Glutamatergic neuron (in vitro differentiated cells): ENCODE data around the gene YY1AP1. TPM values are rescaled to one million over a fixed set of nuclear protein-coding genes. Genes with fewer than 3 reads are reported as not detected.
"Not testable (repeated sequence)": the region's sequence is repeated elsewhere in the genome, so short reads cannot be mapped to it uniquely, and the experiment has no call there.

Experiments
- DNase-seq: peaks from one replicate; pipeline ENCODE4 v3.0.0; 2022
- H3K27ac Mint-ChIP-seq: one replicate; pipeline ENCODE4 v1.8.0; 2020; ENCODE audit warnings: mild to moderate bottlenecking, mixed read lengths, inconsistent platforms; ENCODE audit not compliant: unreplicated experiment
- H3K27me3 Mint-ChIP-seq: one replicate; pipeline ENCODE4 v1.8.0; 2020; ENCODE audit warnings: mild to moderate bottlenecking, moderate library complexity, mixed read lengths, inconsistent platforms; ENCODE audit not compliant: unreplicated experiment
- H3K36me3 Mint-ChIP-seq: one replicate; pipeline ENCODE4 v1.8.0; 2020; ENCODE audit warnings: mild to moderate bottlenecking, mixed read lengths, inconsistent platforms; ENCODE audit not compliant: unreplicated experiment
- H3K4me1 Mint-ChIP-seq: one replicate; pipeline ENCODE4 v1.8.0; 2020; ENCODE audit warnings: mild to moderate bottlenecking, low read depth, mixed read lengths, inconsistent platforms; ENCODE audit not compliant: unreplicated experiment
- H3K4me3 Mint-ChIP-seq: one replicate; pipeline ENCODE4 v1.8.0; 2020; ENCODE audit warnings: mild to moderate bottlenecking, mixed read lengths, inconsistent platforms; ENCODE audit not compliant: unreplicated experiment
- H3K9me3 Mint-ChIP-seq: one replicate; pipeline ENCODE4 v1.8.0; 2020; ENCODE audit warnings: mild to moderate bottlenecking, moderate library complexity, mixed read lengths, inconsistent platforms; ENCODE audit not compliant: unreplicated experiment
- CTCF ChIP-seq: fragments of 200-600 bp; sonication (generic); IDR thresholded peaks from one replicate; pipeline ENCODE4 v1.5.0; 2021; ENCODE audit not compliant: partially characterized antibody, unreplicated experiment
- total RNA-seq: library from RNA; stranded (reverse); fragmentation: NEBNext Ultra II Directional; extraction: Animal tissue kit (Norgen Biotek cat#: 25700); gene quantifications from one replicate; pipeline ENCODE4 v1.2.1, GENCODE V29; 2021; ENCODE audit not compliant: unreplicated experiment

Gene YY1AP1
- total RNA-seq, 1 donor from 2014 or later, result 61.1 TPM

- Mint-ChIP-seq H3K9me3 (no peaks in the 10 kb centered on the region), H3K4me3 (no peak overlapping the region), H3K27ac (no peak overlapping the region), H3K4me1 (peaks cover 3% of the 10 kb centered on the region), H3K36me3 (no peaks in the 10 kb centered on the region), H3K27me3 (peaks cover 1% of the 10 kb centered on the region)
- TF ChIP-seq CTCF, result no peak
- no peak for DNase-seq
These were observed 28.5 kb upstream of the YY1AP1 start for GRCh38 chr1:155717041-155717440.

GRCh38 chr1:155715777-155716176 is 27.2 kb upstream of the YY1AP1 start:
- no peak overlapping the region for H3K27ac Mint-ChIP-seq
- no peak for DNase-seq
- H3K9me3 Mint-ChIP-seq, result no peaks in the 10 kb centered on the region
- no peak for TF ChIP-seq CTCF
- peaks cover 3% of the 10 kb centered on the region for H3K27me3 Mint-ChIP-seq
- H3K4me1 Mint-ChIP-seq, result peaks cover 3% of the 10 kb centered on the region
- no peaks in the 10 kb centered on the region for H3K36me3 Mint-ChIP-seq
- no peak overlapping the region for H3K4me3 Mint-ChIP-seq

- not testable (repeated sequence) for H3K27ac Mint-ChIP-seq, H3K9me3 Mint-ChIP-seq, DNase-seq, H3K27me3 Mint-ChIP-seq, H3K4me1 Mint-ChIP-seq, H3K4me3 Mint-ChIP-seq, H3K36me3 Mint-ChIP-seq
These were observed 26.5 kb upstream of the YY1AP1 start for GRCh38 chr1:155715056-155715455.

GRCh38 chr1:155713075-155713474 is 24.5 kb upstream of the YY1AP1 start:
- no peak overlapping the region for H3K4me3 Mint-ChIP-seq
- DNase-seq, result no peak
- no peak for TF ChIP-seq CTCF
- H3K4me1 Mint-ChIP-seq, result no peaks in the 10 kb centered on the region
- H3K36me3 Mint-ChIP-seq, result peaks cover 4% of the 10 kb centered on the region
- no peaks in the 10 kb centered on the region for H3K9me3 Mint-ChIP-seq
- H3K27ac Mint-ChIP-seq, result no peak overlapping the region
- peaks cover 3% of the 10 kb centered on the region for H3K27me3 Mint-ChIP-seq

GRCh38 chr1:155712636-155713035 is 24.1 kb upstream of the YY1AP1 start:
- not testable (repeated sequence) for H3K4me3 Mint-ChIP-seq, H3K27ac Mint-ChIP-seq, H3K27me3 Mint-ChIP-seq, H3K4me1 Mint-ChIP-seq, DNase-seq, H3K36me3 Mint-ChIP-seq, H3K9me3 Mint-ChIP-seq

GRCh38 chr1:155711457-155711856 is 22.9 kb upstream of the YY1AP1 start:
- not testable (repeated sequence) for H3K27ac Mint-ChIP-seq, H3K9me3 Mint-ChIP-seq, H3K4me1 Mint-ChIP-seq, H3K27me3 Mint-ChIP-seq, H3K36me3 Mint-ChIP-seq, H3K4me3 Mint-ChIP-seq, DNase-seq

GRCh38 chr1:155709391-155709790 is 20.8 kb upstream of the YY1AP1 start:
- Mint-ChIP-seq H3K9me3 (no peaks in the 10 kb centered on the region), H3K27ac (no peak overlapping the region), H3K4me1 (no peaks in the 10 kb centered on the region), H3K27me3 (peaks cover 1% of the 10 kb centered on the region), H3K36me3 (peaks cover 4% of the 10 kb centered on the region), H3K4me3 (no peak overlapping the region)
- no peak for DNase-seq
- no peak for TF ChIP-seq CTCF
